GM19372 (cell line): ENCODE measurements around the gene ENOX1.
"Not testable (repeated sequence)": the region's sequence is repeated elsewhere in the genome, so short reads cannot be mapped to it uniquely, and the experiment has no call there.

Source experiments
- ATAC-seq: cut with Tn5 transposase; IDR thresholded peaks from one replicate; pipeline ENCODE4 v1.9.1; 2021; ENCODE audit warnings: mild to moderate bottlenecking, low read depth, moderate library complexity; ENCODE audit not compliant: unreplicated experiment

ENOX1 gene

GRCh38 chr13:43364210-43365038, 422.3 kb downstream of the ENOX1 start:
- no peak for ATAC-seq

GRCh38 chr13:43363156-43363953, 423.4 kb downstream of the ENOX1 start:
- no peak for ATAC-seq

- ATAC-seq: no peak
Measured at GRCh38 chr13:43362556-43362955, 424.2 kb downstream of the ENOX1 start.

GRCh38 chr13:43360892-43361610, 425.7 kb downstream of the ENOX1 start:
- no peak for ATAC-seq

- no peak for ATAC-seq
Measured at GRCh38 chr13:43360171-43360570, 426.6 kb downstream of the ENOX1 start.

GRCh38 chr13:43359536-43359935, 427.2 kb downstream of the ENOX1 start:
- no peak for ATAC-seq

- ATAC-seq: no peak
Measured at GRCh38 chr13:43357564-43357963, 429.2 kb downstream of the ENOX1 start.

GRCh38 chr13:43356567-43356966, 430.2 kb downstream of the ENOX1 start:
- no peak for ATAC-seq

- no peak for ATAC-seq
Measured at GRCh38 chr13:43355774-43356173, 431.0 kb downstream of the ENOX1 start.

GRCh38 chr13:43354153-43354945, 432.4 kb downstream of the ENOX1 start:
- no peak for ATAC-seq

- ATAC-seq: no peak
Measured at GRCh38 chr13:43353631-43354030, 433.1 kb downstream of the ENOX1 start.

- not testable (repeated sequence) for ATAC-seq
Measured at GRCh38 chr13:43351612-43352011, 435.2 kb downstream of the ENOX1 start.

GRCh38 chr13:43348397-43348796, 438.4 kb downstream of the ENOX1 start:
- ATAC-seq: no peak

GRCh38 chr13:43347877-43348276, 438.9 kb downstream of the ENOX1 start:
- ATAC-seq: no peak

- no peak for ATAC-seq
Measured at GRCh38 chr13:43346427-43346826, 440.3 kb downstream of the ENOX1 start.

GRCh38 chr13:43343645-43344044, 443.1 kb downstream of the ENOX1 start:
- no peak for ATAC-seq

GRCh38 chr13:43339805-43340550, 446.8 kb downstream of the ENOX1 start:
- ATAC-seq: no peak

GRCh38 chr13:43339145-43339804, 447.5 kb downstream of the ENOX1 start:
- ATAC-seq: no peak

- no peak for ATAC-seq
Measured at GRCh38 chr13:43335764-43336163, 451.0 kb downstream of the ENOX1 start.
